OCI-LY1 (cell line): ENCODE data around the gene USP28.

Experiments used
- H2AFZ ChIP-seq: fragments of 200-600 bp; sonication (generic), shearing (Covaris generic); 2 replicates; pipeline ENCODE4 v1.6.0; 2014; ENCODE audit warnings: antibody characterized with exemption, mild to moderate bottlenecking, low read length
- H3F3A ChIP-seq: fragments of 200-600 bp; sonication (generic), shearing (Covaris generic); 2 replicates; pipeline ENCODE4 v1.6.0; 2014; ENCODE audit warnings: mild to moderate bottlenecking, antibody characterized with exemption, low read length, moderate library complexity; ENCODE audit not compliant: insufficient read depth
- H3K27ac ChIP-seq: fragments of 200-600 bp; sonication (generic); 2 replicates; pipeline ENCODE4 v1.5.1; 2014; ENCODE audit warnings: low read length, mixed run types, mild to moderate bottlenecking, low read depth; ENCODE audit not compliant: poor library complexity, severe bottlenecking
- H3K27me3 ChIP-seq: fragments of 200-600 bp; sonication (generic); 2 replicates; pipeline ENCODE4 v1.6.0; 2014; ENCODE audit warnings: antibody characterized with exemption, mild to moderate bottlenecking, low read length, moderate library complexity; ENCODE audit not compliant: insufficient read depth
- H3K36me3 ChIP-seq: fragments of 200-600 bp; sonication (generic); 2 replicates; pipeline ENCODE4 v1.6.1; 2014; ENCODE audit warnings: mild to moderate bottlenecking, antibody characterized with exemption, low read length, moderate library complexity, mixed read lengths; ENCODE audit not compliant: insufficient read depth
- H3K4me1 ChIP-seq: fragments of 200-600 bp; sonication (generic); 2 replicates; pipeline ENCODE4 v1.5.1; 2014; ENCODE audit warnings: mild to moderate bottlenecking, low read length, moderate library complexity; ENCODE audit not compliant: insufficient read depth, severe bottlenecking
- H3K4me2 ChIP-seq: fragments of 200-600 bp; sonication (generic), shearing (Covaris generic); 2 replicates; pipeline ENCODE4 v1.6.1; 2014; ENCODE audit warnings: low read length
- H3K4me3 ChIP-seq: fragments of 200-600 bp; sonication (generic); 2 replicates; pipeline ENCODE4 v1.5.1; 2014; ENCODE audit warnings: low read length, low read depth, mild to moderate bottlenecking, mixed read lengths; ENCODE audit not compliant: poor library complexity, severe bottlenecking
- H3K79me2 ChIP-seq: fragments of 200-600 bp; shearing (Covaris generic); 2 replicates; pipeline ENCODE4 v1.6.1; 2016; ENCODE audit warnings: mixed run types, low read length, mixed read lengths; ENCODE audit not compliant: insufficient read depth
- H3K9ac ChIP-seq: fragments of 200-600 bp; sonication (generic), shearing (Covaris generic); 2 replicates; pipeline ENCODE4 v1.6.1; 2014; ENCODE audit warnings: mild to moderate bottlenecking, low read length, mixed read lengths
- H3K9me2 ChIP-seq: fragments of 200-600 bp; sonication (generic), shearing (Covaris generic); 2 replicates; pipeline ENCODE4 v1.6.1; 2014; ENCODE audit warnings: low read depth, mild to moderate bottlenecking, low read length, mixed read lengths
- H3K9me3 ChIP-seq: fragments of 200-600 bp; shearing (Covaris generic); 2 replicates; pipeline ENCODE4 v1.6.1; 2014; ENCODE audit warnings: low read length, mixed read lengths
- H4K20me1 ChIP-seq: fragments of 200-600 bp; sonication (generic), shearing (Covaris generic); 2 replicates; pipeline ENCODE4 v1.6.0; 2016; ENCODE audit warnings: mild to moderate bottlenecking, low read length; ENCODE audit not compliant: insufficient read depth
- CTCF ChIP-seq: fragments of 200-600 bp; sonication (generic), shearing (Covaris generic); IDR thresholded peaks from 2 replicates; pipeline ENCODE4 v1.5.1; 2017; ENCODE audit warnings: mild to moderate bottlenecking, antibody characterized with exemption, low read length, moderate library complexity, mixed read lengths
- EZH2 ChIP-seq: fragments of 200-600 bp; sonication (generic), shearing (Covaris generic); IDR thresholded peaks from 2 replicates; pipeline ENCODE4 v1.8.0; 2017; ENCODE audit warnings: borderline replicate concordance, mixed run types, mild to moderate bottlenecking, antibody characterized with exemption, low read length, moderate library complexity, mixed read lengths

USP28 gene

DNA sequence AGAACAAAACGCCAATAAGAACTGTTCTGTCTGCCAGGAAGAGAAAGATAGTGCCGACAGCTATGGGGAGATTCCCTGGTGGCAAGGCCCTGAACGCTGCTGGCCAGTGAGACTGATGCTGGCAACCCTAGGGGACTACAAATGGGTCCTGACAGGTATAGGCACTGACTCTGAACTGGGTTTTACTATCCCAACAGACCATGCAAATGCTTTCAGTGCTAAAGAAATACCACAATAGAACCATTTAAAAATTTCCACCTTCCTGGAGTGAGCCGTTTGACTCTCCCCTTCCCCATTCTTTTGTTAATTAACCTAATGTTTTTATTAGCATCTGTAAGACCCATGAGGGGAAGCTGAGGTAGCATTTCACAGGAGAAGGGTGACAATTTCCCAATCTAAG is 25.7 kb downstream of the USP28 start:
- Histone ChIP-seq H3K4me3 (no peak overlapping the region), H3K9me2 (no peaks in the 10 kb centered on the region), H3K27me3 (no peaks in the 10 kb centered on the region), H3F3A (no peaks in the 10 kb centered on the region), H3K36me3 (peaks cover 32% of the 10 kb centered on the region), H3K4me1 (no peaks in the 10 kb centered on the region), H3K79me2 (0 out of 2 replicates have a peak, but pooled peaks cover under 1% of the 10 kb centered on the region), H3K9me3 (no peaks in the 10 kb centered on the region), H4K20me1 (no peaks in the 10 kb centered on the region), H3K9ac (no peak overlapping the region), H2AFZ (no peak overlapping the region), H3K4me2 (no peak overlapping the region), H3K27ac (no peak overlapping the region)
- no peak for TF ChIP-seq CTCF
- no peak for TF ChIP-seq EZH2

DNA sequence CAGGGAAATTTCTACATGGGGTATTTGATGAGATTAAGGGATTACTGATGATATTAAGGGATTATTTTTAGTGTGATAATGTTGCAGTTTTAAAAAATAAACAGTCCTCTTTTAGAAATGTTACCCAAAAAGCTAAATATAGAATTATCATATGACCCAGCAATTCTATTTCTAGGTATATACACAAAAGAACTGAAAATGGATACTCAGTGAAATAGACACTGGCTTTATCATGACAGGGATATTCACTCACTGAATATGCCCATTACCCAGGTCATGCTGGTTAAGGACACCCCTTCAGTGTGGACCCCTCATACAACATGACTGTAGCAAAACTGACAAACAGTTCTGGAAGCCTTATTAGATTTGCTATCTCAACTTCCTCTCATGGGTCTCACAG is 27.8 kb downstream of the USP28 start:
- H3K4me1 ChIP-seq: no peaks in the 10 kb centered on the region
- no peak overlapping the region for H2AFZ ChIP-seq
- TF ChIP-seq EZH2 (no peak), CTCF (no peak)
- no peak overlapping the region for H3K4me3 ChIP-seq
- H4K20me1 ChIP-seq: no peaks in the 10 kb centered on the region
- no peaks in the 10 kb centered on the region for H3K9me2 ChIP-seq
- no peaks in the 10 kb centered on the region for H3K27me3 ChIP-seq
- no peak overlapping the region for H3K27ac ChIP-seq
- no peak overlapping the region for H3K9ac ChIP-seq
- peaks cover 29% of the 10 kb centered on the region for H3K36me3 ChIP-seq
- H3K79me2 ChIP-seq: no peaks in the 10 kb centered on the region
- no peak overlapping the region for H3K4me2 ChIP-seq
- H3K9me3 ChIP-seq: no peaks in the 10 kb centered on the region
- no peaks in the 10 kb centered on the region for H3F3A ChIP-seq

DNA sequence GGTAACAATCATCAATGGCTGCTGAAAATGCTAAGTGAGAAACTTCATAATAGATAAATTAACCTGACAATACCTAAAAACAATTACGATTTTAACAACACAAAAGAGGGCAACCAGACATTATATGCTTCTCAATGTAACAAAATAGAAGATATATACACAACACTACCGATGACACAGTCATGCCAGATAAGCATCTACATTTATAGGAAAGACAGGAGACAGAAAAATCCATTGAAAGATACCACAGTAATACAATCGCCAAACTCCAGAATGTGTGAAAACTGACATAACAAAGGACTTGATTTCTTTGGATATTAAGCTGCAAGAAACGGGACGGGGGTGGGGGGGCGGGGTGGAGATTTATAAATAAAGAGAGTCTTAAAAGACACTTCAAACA is 28.3 kb downstream of the USP28 start:
- Histone ChIP-seq H3K4me3 (no peak overlapping the region), H3K4me1 (no peaks in the 10 kb centered on the region), H3K9me2 (no peaks in the 10 kb centered on the region), H4K20me1 (no peaks in the 10 kb centered on the region), H3K36me3 (peaks cover 25% of the 10 kb centered on the region), H3K9ac (no peak overlapping the region), H3K4me2 (no peak overlapping the region), H3K9me3 (no peaks in the 10 kb centered on the region), H3K27ac (no peak overlapping the region), H3K79me2 (no peaks in the 10 kb centered on the region), H3F3A (no peaks in the 10 kb centered on the region), H3K27me3 (no peaks in the 10 kb centered on the region), H2AFZ (no peak overlapping the region)
- TF ChIP-seq EZH2 (no peak), CTCF (no peak)
